GM18858 (cell line): Measurements from ENCODE around the gene HIVEP3.
"Not testable (repeated sequence)": the region's sequence is repeated elsewhere in the genome, so short reads cannot be mapped to it uniquely, and the experiment has no call there.

Source experiments
- ATAC-seq: cut with Tn5 transposase; IDR thresholded peaks from one replicate; pipeline ENCODE4 v1.9.1; 2021; ENCODE audit not compliant: unreplicated experiment

HIVEP3 gene

GRCh38 chr1:41918450-41919043 is at the start of gene HIVEP3:
Gene HIVEP3 (minus strand): TSS chr1:41918922.
- ATAC-seq: no peak

- ATAC-seq: no peak
Observed at GRCh38 chr1:41964400-41964799, 45.7 kb upstream of the HIVEP3 start.

- ATAC-seq: no peak
Observed at GRCh38 chr1:41963636-41964035, 44.9 kb upstream of the HIVEP3 start.

GRCh38 chr1:41958015-41958673 is 39.4 kb upstream of the HIVEP3 start:
- ATAC-seq: no peak

GRCh38 chr1:41957568-41957967 is 38.8 kb upstream of the HIVEP3 start:
- ATAC-seq: no peak

GRCh38 chr1:41955461-41956159 is 36.9 kb upstream of the HIVEP3 start:
- peak; percentile 60 for ATAC-seq

GRCh38 chr1:41954533-41954944 is 35.8 kb upstream of the HIVEP3 start:
- ATAC-seq: no peak

- ATAC-seq: no peak
Observed at GRCh38 chr1:41953291-41953690, 34.6 kb upstream of the HIVEP3 start.

GRCh38 chr1:41952208-41952607 is 33.5 kb upstream of the HIVEP3 start:
- ATAC-seq: no peak

- not testable (repeated sequence) for ATAC-seq
Observed at GRCh38 chr1:41951492-41951891, 32.8 kb upstream of the HIVEP3 start.

GRCh38 chr1:41950820-41951219 is 32.1 kb upstream of the HIVEP3 start:
- no peak for ATAC-seq

- not testable (repeated sequence) for ATAC-seq
Observed at GRCh38 chr1:41945946-41946345, 27.2 kb upstream of the HIVEP3 start.

- ATAC-seq: no peak
Observed at GRCh38 chr1:41943717-41944116, 25.0 kb upstream of the HIVEP3 start.

- no peak for ATAC-seq
Observed at GRCh38 chr1:41942278-41942677, 23.6 kb upstream of the HIVEP3 start.

GRCh38 chr1:41941381-41941780 is 22.7 kb upstream of the HIVEP3 start:
- ATAC-seq: no peak

- no peak for ATAC-seq
Observed at GRCh38 chr1:41939194-41939593, 20.5 kb upstream of the HIVEP3 start.

GRCh38 chr1:41936107-41936506 is 17.4 kb upstream of the HIVEP3 start:
- no peak for ATAC-seq

GRCh38 chr1:41935226-41935625 is 16.5 kb upstream of the HIVEP3 start:
- no peak for ATAC-seq

GRCh38 chr1:41933106-41933505 is 14.4 kb upstream of the HIVEP3 start:
- ATAC-seq: no peak

- no peak for ATAC-seq
Observed at GRCh38 chr1:41931578-41931977, 12.9 kb upstream of the HIVEP3 start.

GRCh38 chr1:41927118-41927517 is 8.4 kb upstream of the HIVEP3 start:
- ATAC-seq: no peak

GRCh38 chr1:41925712-41926111 is 7.0 kb upstream of the HIVEP3 start:
- no peak for ATAC-seq
